GM21737 (cell line): ENCODE data around the gene RAVER2.
A peak's percentile ranks its signal among the peaks of the same experiment; 100 is the strongest.

Experiments
- ATAC-seq: cut with Tn5 transposase; IDR thresholded peaks from one replicate; pipeline ENCODE4 v1.9.1; 2021; ENCODE audit warnings: mild to moderate bottlenecking, moderate library complexity; ENCODE audit not compliant: unreplicated experiment

The RAVER2 gene

GRCh38 chr1:64845831-64846425, 101.1 kb downstream of the RAVER2 start:
- ATAC-seq, result no peak

DNA sequence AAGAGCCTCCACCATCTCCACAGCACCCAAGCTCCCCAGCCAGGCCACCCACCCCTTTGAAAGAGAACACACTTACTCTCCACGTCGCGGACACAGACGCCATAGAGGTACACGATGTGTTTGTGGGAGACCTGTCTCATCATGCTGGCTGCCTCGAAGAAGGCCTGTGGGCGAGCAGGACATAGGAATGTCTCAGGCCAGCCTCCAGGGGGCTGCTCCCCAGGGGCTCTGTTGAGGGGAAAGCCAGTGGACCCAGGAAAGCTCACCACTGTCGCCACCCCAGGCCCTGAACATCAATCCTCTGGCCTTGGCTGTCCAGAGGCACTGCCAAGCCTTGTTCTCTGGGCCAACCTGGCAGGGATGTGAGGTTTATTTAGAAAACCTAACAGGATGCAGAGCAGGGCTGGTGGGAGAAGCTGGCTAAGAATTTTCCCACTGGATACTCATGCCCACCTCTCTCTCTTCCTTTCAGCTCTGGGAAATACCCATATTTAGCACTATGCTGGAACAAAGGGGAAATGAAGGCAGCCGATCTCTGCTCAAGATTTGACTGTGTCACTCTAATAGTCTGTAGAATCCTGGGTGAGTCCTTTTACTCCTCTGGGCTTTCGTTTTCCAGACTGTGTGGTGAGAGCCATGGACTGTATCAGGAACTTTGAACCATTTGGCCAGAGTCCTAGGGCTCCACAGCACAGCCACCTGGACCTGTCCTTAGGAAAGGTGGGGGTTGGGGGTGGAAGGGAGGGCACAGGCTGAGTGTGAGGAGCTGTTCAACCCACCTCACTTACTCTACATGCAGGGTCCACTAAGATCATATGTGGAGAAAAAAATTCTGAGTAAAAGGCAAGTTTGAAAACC, 101.9 kb downstream of the RAVER2 start:
- no peak for ATAC-seq

GRCh38 chr1:64847666-64848065, 102.8 kb downstream of the RAVER2 start:
- ATAC-seq, result no peak

DNA sequence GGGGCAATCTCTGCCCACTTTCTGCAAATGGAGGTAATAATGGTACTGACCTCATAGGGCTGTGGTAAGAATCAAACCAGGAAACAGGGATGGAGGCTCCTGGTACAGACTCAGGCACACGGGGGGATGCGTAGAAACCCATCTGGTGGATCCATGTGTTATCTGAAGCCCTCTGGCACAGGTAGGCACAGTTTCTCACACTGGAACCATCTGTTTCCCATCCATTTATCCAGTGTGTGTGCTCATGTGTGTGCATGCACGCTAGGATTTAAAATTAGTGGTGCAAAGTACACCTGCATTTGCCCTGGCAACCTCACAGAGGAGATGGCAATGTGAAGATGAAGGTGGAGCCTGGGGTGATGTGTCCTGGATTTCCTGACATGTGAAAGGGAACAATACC, 103.3 kb downstream of the RAVER2 start:
- ATAC-seq, result no peak

GRCh38 chr1:64848803-64849202, 103.9 kb downstream of the RAVER2 start:
- ATAC-seq, result no peak

- no peak for ATAC-seq
These were observed 105.1 kb downstream of the RAVER2 start for GRCh38 chr1:64849942-64850341.

DNA sequence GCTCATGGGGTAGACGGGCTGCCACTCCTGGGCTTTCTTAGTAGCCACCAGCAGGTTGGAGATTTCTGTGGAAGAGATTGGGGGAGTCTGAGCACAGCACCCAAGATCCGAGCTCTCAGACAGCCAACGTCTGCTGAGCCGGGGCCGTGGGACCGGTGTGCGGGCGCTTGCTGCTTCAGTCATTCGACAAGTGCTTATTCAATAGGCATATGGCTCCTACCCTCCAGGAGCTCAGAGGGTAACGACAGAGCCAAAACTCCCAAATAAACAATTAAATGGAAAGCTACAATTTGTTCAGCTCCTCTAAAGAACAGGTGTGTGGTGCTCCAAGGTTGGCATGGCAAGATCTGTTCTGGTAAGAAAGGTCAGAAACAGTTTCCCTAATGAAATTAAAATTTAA, 106.0 kb downstream of the RAVER2 start:
- no peak for ATAC-seq

DNA sequence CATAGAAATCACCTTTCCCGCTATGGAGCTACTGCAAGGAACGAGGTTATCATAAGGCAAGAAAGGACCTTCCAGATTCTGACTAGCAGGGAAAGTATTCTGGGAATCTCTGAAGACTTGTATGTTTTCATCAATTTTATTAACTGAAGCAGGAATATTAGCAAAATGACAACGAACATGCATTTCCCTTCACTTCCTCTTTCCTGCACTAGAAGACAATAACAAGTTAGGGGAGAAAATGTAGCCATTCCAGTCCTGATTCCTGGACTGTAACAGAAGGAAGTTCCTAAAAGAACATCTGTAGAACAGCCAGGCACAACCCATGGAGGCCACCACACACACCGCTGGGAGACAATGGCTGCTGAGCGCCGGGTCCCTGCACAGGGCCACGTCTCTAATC, 106.8 kb downstream of the RAVER2 start:
- ATAC-seq, result no peak

DNA sequence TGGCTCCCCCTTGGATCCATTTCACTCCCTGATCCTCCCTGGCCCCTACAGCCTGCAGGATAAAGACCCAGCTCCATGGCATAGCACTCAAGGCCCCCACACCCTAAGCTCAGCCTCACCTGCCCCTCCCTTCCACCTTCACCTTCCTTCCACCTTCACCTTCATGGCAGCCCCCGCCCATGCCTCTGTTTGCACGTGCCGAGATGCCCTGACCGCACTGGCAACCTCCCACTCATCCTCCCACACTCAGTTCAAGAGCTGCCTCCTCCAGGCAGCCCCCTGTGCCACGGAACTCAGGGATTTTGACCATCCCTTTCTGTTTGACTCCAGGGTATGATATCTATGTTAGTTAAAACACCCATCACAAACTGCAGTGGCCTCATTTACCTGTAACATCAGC, 109.8 kb downstream of the RAVER2 start:
- no peak for ATAC-seq

DNA sequence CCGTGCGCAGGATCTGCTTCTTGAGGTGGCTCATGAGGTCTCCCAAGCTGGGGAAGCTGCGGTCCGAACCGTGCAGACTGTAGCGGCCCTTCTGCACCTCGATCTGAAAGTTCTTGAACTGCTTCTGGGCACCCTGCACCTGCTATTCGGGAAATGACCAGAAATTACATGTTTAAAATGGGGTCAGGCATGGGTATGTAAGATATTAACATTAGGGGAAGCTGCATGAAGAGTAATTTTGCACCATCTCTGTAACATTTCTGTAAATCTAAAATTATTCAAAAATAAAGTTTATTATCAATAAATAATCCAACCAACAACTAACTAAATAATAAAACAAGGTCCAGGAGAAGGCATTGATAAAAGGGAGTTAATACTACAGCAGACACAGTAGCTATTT, 110.7 kb downstream of the RAVER2 start:
- ATAC-seq, result no peak

DNA sequence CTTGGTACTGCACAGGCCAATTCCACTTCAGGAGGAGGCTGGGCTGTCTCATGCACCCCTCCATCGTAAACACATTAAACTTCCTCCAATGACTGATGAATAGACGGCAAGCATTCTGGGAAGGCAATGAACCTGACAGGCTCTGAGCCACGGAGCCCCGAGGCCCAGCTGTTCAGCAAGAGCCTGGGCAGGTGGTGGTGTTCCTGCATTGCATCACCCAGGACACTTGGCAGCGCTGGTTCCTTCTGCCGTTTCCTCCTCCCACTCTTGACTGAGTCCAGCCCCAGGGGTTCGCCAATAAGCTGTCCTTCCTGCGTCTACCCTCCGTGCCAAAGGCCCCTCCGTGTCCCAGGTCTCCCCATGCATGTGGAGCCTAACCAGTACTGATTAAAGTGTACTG, 111.7 kb downstream of the RAVER2 start:
- ATAC-seq, result no peak

GRCh38 chr1:64857347-64857746, 112.5 kb downstream of the RAVER2 start:
- no peak for ATAC-seq

- ATAC-seq, result no peak
These were observed 116.7 kb downstream of the RAVER2 start for GRCh38 chr1:64861611-64862010.

DNA sequence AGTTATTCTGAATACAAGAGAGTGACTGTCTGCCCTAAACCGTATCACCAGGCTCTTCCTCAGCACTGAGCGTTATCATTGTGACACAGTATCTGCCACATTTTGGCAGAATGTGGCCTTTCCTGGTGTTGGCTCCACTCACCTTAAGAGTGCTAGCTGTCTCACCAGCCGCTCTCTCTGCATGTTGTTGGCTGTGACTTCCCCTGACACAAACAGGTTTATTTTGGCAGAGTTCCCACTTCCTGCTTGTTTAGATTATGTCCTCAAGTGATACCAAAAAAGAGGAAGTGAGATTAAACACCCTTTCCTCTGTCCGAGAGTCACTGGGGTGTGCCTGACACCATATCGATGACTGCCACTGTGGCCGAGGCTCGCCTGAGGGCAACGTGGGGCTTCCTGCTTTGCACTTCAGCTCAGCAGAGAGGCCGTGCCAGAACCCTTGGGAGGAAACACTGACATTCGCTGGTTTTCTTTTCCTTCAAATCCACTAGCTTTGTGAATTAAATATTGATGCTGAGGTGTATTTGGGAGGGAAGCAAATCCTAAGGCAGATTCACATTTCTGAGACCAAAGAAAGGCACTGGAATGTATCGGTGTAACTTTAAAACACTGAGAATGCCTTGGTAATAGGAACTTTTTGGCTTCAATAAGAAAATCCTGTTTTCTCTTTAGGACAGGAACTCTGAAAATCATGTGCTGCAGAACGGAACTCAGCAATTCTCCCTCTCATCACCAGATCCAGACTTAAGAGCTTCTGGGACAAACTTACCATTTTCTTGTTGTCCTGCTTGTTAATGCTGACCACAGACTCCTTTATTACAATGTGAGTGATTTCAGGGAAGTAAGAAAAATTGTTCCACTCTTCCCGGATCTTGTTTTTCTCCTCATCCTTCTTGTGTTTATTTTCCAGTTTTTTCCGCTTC, 119.4 kb downstream of the RAVER2 start:
- peak; percentile 99 for ATAC-seq

- ATAC-seq, result no peak
These were observed 120.4 kb downstream of the RAVER2 start for GRCh38 chr1:64865105-64865757.

GRCh38 chr1:64866689-64867088, 121.8 kb downstream of the RAVER2 start:
- ATAC-seq, result no peak

DNA sequence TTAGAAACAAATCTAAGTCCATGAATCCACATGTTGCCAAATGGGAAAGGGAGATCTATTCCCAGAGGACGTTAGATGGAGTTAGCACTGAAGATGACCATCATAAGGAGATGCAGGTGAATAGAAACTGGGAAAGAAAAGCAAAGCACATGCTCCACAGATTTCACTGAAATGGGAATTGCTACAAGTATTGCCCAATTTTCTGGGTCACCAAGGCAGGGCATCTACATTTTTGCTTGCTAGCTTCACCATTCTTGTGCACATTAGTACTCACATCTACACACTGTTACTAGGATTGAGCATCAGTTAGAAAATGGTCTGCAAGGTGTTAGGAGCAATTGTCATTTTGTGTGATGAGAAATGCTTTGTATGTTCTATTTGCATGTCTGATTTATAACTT, 122.4 kb downstream of the RAVER2 start:
- ATAC-seq, result no peak

DNA sequence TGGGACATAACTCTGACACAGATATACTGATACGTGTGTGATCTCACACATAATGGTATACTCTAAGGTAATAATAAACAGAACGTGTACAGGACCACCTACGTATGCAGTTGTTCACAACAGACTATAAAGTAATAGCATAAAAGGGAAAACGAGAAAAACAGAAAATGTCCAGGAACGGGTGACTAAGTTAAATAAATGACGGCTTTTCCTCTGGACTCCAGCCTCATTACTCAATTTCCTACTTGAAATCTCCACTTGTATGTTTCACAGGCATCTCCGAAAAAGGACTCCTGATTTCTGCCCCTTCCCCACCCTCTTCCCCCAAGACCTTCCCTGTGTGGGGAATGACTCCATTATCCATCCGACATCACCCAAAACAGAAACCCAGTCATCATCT, 126.4 kb downstream of the RAVER2 start:
- ATAC-seq, result no peak

DNA sequence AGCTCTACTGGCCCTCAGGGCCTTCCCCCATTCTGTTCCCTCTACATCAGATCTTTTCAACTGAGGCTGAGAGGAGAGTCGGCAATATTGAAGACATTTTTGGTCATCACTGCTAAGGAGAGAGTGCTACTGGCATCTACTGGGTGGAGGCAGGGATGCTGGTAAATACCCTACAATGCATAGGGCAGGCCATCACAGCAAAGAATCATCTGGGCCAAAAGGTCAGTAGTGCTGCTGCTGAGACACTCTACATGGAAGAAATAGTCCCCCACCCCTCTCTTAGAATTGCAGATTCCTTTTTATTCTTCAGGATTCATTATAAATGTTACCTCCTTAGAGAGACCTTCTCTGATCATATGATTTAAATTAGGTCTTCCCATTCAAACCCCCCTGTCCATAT, 127.2 kb downstream of the RAVER2 start:
- no peak for ATAC-seq

GRCh38 chr1:64873576-64873975, 128.7 kb downstream of the RAVER2 start:
- no peak for ATAC-seq

GRCh38 chr1:64874666-64875065, 129.8 kb downstream of the RAVER2 start:
- no peak for ATAC-seq
